ENCODE measurements around the gene BCAR3.

- TF ChIP-seq, protein P1, sequence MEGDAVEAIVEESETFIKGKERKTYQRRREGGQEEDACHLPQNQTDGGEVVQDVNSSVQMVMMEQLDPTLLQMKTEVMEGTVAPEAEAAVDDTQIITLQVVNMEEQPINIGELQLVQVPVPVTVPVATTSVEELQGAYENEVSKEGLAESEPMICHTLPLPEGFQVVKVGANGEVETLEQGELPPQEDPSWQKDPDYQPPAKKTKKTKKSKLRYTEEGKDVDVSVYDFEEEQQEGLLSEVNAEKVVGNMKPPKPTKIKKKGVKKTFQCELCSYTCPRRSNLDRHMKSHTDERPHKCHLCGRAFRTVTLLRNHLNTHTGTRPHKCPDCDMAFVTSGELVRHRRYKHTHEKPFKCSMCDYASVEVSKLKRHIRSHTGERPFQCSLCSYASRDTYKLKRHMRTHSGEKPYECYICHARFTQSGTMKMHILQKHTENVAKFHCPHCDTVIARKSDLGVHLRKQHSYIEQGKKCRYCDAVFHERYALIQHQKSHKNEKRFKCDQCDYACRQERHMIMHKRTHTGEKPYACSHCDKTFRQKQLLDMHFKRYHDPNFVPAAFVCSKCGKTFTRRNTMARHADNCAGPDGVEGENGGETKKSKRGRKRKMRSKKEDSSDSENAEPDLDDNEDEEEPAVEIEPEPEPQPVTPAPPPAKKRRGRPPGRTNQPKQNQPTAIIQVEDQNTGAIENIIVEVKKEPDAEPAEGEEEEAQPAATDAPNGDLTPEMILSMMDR (IDR thresholded peaks at IDR 0.05), result no peak
- no peak for TF ChIP-seq POLR2AphosphoS5 (IDR thresholded peaks at IDR 0.05; ENCODE audit: insufficient read depth in 1 of 2, low read depth in 1 of 2)
These were observed 364 bp upstream of the BCAR3 start for GRCh38 chr1:93681989-93682412.

All from vagina (tissue), 2 donors.